LNCaP clone FGC (cell line): ENCODE measurements around the gene ZSWIM8.
"Not testable (repeated sequence)": the region's sequence is repeated elsewhere in the genome, so short reads cannot be mapped to it uniquely, and the experiment has no call there.

Experiments used
- DNase-seq: peaks from one replicate; pipeline ENCODE4 v3.0.0-alpha.2; 2011; ENCODE audit warnings: low read depth
- H3K4me3 ChIP-seq: 2 replicates; pipeline ENCODE4 v1.5.1; 2011; ENCODE audit warnings: mild to moderate bottlenecking, low read depth, low read length, control low read depth
- CTCF ChIP-seq: IDR thresholded peaks from 2 replicates; pipeline ENCODE4 v1.5.1; 2012; ENCODE audit warnings: mild to moderate bottlenecking; ENCODE audit not compliant: control insufficient read depth, insufficient read depth; ENCODE audit errors: extremely low read depth

The ZSWIM8 gene

GRCh38 chr10:73788864-73789658 lies 3.7 kb downstream of the ZSWIM8 start:
- TF ChIP-seq CTCF, result no peak
- H3K4me3 ChIP-seq, result no peak overlapping the region
- DNase-seq, result no peak

- no peak for TF ChIP-seq CTCF
- DNase-seq, result no peak
- H3K4me3 ChIP-seq, result no peak overlapping the region
Observed at GRCh38 chr10:73789659-73790055, 4.3 kb downstream of the ZSWIM8 start.

GRCh38 chr10:73790886-73791625 lies 5.7 kb downstream of the ZSWIM8 start:
- DNase-seq, result no peak
- no peak overlapping the region for H3K4me3 ChIP-seq
- no peak for TF ChIP-seq CTCF

- no peak overlapping the region for H3K4me3 ChIP-seq
- no peak for DNase-seq
- no peak for TF ChIP-seq CTCF
Observed at GRCh38 chr10:73791871-73792400, 6.5 kb downstream of the ZSWIM8 start.

GRCh38 chr10:73793456-73793855 lies 8.1 kb downstream of the ZSWIM8 start:
- H3K4me3 ChIP-seq, result no peak overlapping the region
- DNase-seq, result no peak
- TF ChIP-seq CTCF, result no peak

GRCh38 chr10:73795491-73795890 lies 10.1 kb downstream of the ZSWIM8 start:
- DNase-seq, H3K4me3 ChIP-seq: not testable (repeated sequence)

GRCh38 chr10:73796035-73796434 lies 10.6 kb downstream of the ZSWIM8 start:
- not testable (repeated sequence) for H3K4me3 ChIP-seq, DNase-seq
